HG02970 (cell line): Measurements from ENCODE around the gene PAQR8.
A peak's percentile ranks its signal among the peaks of the same experiment; 100 is the strongest.
"Not testable (repeated sequence)": the region's sequence is repeated elsewhere in the genome, so short reads cannot be mapped to it uniquely, and the experiment has no call there.

Experiments
- ATAC-seq: cut with Tn5 transposase; IDR thresholded peaks from one replicate; pipeline ENCODE4 v1.9.1; 2021; ENCODE audit warnings: mild to moderate bottlenecking, moderate library complexity, moderate number of reproducible peaks; ENCODE audit not compliant: unreplicated experiment, low FRiP score

The PAQR8 gene

DNA sequence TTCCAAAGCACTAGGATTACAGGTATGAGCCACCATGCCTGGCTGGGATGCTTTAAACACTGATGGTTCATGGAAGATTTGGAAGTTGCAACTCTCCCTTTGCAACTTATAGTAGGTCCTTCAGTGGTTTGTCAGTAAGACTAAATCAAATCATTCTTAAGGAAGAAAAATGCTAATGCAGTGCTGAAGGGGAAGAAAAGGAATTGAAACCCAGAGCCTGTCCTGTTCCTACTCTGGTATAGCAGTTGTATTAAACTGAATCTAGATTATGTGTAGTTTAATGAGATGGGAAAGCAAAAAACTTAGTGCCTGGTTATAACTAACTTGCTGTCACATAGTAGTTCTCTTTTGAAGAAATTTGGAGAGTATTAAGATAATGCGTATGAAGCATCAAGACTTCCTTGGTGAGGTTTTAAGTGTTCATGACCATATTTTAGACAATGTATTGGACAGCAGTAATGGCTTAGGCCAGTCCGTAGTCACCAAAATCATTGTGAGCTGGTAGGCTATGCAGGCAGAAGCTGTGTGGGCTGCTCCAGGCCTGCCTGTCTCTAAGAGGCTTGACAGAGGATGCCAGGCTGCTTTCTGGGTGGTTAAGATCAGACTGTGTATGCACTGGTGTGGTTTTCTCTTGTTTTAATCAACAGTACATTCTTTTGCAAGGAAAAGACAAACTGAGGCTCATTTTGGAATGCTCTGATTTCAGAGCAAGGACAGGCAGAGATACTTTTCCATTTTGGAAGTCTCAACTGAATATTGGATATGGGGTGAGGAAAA lies 14.0 kb downstream of the PAQR8 start:
- ATAC-seq = no peak

DNA sequence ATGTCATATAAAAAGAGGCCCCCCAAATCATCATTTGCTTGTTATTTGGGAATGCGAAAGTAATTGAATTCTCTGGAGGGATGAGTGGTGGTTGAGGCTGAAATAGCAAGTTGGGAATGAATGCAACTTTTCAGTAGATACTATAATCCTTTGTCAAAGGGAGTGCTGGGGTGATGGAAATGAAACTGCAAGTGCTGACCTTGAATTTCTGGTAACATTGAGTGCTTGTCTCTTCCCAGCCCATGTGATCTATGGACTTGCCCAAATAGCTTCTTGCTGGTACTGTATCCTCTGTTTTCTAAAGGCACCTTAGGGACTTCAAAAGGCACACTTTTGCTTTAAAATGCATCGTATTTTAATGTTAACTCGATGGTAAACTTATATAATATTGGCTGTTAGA lies 14.8 kb downstream of the PAQR8 start:
- no peak for ATAC-seq

DNA sequence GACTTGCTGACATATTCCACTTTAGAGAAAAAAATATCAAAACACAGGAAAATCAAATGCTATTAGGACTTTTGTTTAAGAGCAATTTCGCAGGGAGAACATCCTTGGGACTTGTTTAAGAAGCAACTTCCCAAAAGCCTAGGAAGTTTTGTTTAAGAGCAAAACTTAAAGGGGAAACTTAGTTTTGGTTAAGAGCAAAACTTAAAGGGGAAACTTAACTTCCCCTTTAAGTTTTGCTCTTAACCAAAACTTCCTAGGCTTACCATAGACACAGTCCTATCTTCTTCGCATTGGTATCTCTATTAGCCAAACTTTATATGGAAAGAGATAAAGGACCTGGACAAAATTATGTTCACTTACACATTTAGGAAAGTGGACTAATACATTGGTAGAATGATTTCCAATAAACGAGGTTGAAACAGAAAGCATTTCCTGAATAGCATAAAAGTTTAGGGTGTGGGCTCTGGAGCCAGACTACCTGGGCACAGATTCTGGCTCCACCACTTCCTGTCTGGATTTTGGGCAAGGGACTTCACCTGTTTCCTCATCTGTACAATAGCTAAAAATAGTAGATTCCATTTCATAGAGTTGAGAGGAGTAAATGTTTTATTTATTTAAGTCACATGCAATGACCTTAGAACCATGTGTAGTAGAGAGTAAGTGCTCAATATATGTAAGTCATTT lies 15.7 kb downstream of the PAQR8 start:
- ATAC-seq = no peak

DNA sequence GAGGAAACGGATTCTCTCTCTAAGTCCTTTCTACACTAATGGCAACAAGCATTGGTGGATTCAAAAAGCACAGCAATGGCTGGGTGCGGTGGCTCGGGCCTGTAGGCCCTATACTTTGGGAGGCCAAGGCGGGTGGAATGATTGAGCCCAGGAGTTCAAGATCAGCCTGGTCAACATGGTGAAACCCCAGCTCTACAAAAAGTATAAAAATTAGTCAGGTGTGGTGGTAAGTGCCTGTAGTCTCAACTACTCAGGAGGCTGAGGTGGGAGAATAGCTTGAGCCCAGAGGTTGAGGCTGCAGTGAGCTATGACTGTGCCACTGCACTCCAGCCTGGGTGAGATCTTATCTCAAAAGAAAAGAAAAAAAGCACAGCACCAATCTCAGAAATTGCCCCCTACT lies 19.3 kb downstream of the PAQR8 start:
- ATAC-seq = no peak

DNA sequence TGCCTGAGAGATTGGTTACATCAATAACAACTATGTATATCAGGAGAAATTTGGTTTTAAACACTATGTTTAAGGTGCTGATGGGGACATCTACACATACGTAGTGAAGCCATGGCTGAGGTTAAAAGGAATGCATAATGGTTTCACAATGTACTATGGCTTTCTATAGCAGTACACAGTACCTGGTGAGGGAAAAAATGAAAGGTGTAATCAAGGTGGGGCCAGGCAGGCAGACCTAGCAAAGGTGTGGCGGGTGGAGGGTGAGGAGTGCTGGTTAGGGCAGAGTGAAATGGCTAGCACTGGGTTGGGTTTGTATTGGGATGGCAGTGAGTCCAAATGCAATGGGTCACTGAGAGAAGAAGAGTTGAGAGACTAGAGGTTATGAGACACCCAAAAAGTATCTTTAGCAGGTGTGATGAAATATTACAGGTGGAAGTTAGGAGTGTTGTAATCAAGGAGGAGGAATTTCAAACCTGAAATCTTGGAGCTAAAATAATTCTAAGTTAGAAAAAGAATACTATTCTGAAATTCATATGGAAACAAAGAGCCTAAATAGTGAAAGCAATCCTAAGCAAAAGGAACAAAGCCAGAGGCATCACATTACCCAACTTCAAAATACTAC lies 22.3 kb downstream of the PAQR8 start:
- no peak for ATAC-seq

DNA sequence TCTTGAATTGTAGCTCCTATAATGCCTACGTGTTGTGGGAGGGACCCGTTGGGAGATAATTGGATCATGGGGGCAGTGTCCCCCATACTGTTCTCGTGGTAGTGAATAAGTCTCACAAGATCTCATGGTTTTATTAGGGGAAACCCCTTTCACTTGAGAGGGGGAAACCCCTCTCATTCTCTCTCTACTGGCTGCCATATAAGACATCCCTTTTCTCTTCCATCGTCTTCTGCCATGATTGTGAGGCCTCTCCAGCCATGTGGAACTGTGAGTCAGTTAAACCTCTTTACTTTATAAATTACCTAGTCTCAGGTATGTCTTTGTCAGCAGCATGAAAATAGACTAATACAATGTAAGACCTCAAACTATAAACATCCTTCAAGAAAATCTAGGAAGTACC lies 23.1 kb downstream of the PAQR8 start:
- no peak for ATAC-seq

DNA sequence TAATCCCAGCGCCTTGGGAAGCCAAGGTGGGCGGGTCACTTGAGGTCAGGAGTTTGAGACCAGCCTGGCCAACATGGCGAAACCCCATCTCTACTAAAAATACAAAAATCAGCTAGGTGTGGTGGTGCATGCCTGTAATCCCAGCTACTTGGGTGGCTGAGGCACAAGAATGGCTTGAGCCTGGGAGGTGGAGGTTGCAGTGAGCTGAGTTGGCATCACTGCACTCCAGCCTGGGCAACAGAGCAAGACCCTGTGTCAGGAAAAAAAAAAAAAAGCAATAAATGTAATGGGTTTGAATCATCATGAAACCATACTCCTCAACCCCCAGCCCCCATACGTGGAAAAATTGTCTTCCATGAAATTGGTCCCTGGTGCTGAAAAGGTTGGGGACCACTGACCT lies 26.2 kb downstream of the PAQR8 start:
- not testable (repeated sequence) for ATAC-seq

DNA sequence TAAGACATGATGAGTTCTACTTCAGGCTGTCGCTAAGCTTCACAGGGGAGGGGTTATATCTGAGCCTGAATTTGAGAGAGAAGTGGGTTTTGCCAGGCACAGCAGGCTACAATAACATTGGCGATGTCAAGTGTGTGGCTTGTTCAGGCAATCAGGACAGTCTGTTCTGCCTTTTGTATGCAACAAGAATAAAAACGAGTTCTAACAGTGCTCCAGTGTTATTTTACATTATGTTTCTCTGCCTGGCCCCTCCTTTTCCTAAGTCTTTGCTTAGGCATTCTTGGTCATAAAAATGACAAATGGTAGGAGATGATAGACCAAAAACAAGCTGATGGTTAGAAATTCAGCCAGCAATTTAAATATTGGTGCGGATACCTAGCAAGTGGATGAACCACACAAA lies 26.8 kb downstream of the PAQR8 start:
- no peak for ATAC-seq

DNA sequence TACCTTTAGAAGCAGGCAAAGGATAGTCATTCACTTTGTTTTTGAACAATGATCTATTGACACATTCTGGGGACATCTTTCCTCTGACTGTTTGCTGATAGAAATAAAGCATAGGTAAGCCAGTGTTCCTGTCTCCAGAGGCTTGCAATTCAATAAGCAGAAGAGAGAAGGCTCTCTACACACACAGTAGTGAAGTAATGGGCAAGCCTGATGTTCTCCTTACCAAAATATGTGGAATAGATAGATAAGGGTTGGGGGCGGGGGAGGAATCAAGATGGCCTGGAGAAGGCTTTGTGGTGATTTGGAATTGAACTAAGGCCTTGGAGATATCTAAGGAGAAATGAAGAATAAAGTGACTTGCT lies 27.3 kb downstream of the PAQR8 start:
- no peak for ATAC-seq

DNA sequence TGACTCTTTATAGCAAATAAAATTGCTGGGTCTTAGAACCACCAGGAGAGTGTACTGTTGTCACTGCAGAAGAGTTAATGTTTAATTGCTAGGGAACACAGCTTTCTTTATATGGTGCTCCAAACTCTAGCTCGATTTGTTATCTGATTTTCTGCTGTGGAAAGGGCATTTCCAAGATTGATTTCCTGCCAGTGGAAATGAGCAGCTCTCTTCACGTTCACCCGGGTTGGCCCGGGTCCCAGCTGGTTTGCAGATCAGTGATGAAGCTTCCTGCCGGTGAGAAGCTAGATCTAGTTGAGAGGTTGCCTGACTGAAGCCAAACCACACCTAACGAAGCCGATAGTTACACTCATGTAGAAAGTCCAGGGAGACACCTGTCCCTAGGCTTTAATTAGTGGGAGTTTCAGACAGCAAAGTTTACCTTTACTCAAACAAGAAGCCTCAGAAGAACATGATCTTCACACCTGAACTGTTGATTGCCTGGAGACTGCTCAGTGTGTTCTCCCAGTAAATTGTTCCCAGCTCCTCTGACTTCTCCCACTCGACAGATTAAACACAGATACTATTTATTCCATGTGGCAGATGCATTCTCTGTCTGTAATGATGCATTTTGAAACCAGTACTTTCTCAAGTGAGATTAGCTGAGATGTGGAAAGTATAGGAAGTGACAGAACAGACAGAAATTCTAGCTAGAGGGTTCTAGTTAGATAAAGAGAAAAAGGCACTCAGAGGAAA lies 27.8 kb downstream of the PAQR8 start:
- ATAC-seq = peak; percentile 51

DNA sequence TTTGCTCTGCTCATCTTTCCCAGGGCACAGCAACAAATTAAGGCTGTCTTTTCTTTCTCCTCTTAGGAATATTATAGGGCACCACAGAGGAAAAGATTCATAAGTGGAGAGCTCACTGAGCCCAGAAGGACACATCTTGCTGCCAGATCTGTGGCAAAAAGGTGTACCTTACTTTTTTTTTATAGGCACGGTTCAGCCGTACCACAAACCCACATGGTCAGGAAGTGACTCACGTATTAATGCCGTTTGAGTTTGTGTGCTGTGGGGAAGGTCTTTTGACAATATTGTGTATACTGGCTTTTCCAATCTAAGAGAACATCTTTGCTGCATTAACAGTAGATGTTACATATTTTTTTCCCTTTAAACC lies 28.4 kb downstream of the PAQR8 start:
- peak; percentile 34 for ATAC-seq

DNA sequence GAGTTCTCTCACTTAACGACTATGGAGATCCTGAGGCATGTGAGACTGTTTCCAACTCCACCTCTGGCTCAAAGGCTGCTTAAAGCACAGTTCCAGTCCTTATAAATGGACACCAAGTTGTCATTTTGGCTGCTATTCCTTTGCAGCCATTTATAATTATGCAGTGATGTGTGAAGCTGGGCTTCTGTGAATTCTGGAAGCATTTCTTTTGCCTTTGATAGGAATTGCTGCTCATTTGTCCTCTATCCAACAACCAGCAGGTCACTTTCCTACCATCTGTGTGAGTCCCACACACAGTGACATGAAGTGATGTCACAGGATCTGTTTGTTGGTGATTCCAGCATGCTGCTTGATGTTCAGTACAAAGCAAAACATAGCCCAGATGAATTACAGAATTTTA lies 29.6 kb downstream of the PAQR8 start:
- no peak for ATAC-seq

DNA sequence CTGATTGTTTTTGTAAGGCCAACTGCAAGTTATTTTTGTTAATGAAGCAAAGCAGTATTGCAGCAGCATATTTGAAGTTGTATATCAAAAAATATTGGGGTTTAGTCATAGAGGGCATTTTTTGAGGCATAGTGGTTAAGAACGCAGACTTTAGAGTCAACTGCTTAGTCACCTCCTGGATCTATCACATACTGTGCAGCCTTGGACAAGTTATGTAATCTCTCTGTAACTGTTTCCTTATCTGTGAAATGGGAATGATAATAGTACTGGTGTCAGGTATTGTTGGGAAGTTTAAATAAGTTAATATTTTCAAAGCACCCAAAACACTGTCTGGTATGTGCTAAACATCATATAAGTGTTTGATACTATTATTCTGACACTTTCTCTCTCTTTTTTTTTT lies 31.0 kb downstream of the PAQR8 start:
- no peak for ATAC-seq

DNA sequence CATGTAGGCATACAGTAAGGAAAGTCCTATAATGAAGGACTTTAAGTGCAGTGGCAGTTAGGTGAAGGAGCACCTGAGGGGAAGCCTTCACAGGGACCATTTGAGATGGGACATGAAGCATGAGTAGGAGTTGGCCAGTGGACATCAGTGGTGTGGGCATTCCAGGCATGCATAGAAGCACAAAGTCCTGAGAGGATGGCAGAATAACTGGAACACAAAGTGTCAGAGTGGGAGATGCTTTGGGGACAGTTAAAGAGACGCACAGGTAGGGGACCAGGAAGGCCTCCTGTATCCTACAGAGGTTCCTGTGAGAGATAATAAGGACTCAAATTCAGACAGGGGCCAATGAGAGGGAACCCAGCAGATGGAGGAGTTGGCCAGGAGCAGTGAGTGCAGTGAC lies 31.8 kb downstream of the PAQR8 start:
- ATAC-seq = peak; percentile 1

DNA sequence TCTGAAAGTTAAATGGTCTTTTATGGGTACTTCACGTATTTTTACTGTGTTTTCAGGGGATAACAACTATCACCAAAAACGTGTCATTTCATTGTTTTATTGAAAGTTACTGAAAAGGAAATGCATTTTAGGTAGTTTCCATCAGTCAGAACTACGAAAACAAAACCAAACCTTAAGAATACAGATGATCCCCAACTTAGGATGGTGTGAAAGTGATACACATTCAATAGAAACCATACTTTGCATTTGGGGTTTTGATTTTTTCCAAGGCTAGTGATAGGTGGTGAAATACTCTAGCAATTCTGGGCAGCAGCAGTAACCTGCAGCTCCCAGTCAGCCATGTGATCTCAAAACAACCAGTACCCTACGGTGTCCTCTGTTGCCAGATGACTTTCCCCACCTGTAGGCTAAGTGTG lies 32.3 kb downstream of the PAQR8 start:
- peak; percentile 44 for ATAC-seq

DNA sequence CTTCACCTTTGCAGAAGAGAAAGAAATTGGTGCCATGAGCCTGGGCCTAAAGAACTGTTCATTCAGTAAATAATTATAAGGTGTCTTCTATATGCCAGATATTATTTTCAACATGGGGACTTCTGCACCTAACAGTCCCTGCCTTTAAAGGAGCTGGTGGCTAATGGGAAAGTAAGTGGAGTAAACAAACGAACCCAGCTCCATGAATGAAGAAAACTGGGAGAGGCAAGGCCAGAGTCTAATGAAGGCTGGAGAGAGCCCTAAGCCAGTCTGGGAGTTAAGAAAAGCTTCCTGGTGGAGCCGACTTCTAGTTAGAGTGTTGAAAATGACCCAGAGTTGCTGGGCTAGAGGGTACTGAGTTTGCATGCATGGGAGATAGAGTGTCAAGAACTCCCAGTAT lies 34.0 kb downstream of the PAQR8 start:
- ATAC-seq = no peak

DNA sequence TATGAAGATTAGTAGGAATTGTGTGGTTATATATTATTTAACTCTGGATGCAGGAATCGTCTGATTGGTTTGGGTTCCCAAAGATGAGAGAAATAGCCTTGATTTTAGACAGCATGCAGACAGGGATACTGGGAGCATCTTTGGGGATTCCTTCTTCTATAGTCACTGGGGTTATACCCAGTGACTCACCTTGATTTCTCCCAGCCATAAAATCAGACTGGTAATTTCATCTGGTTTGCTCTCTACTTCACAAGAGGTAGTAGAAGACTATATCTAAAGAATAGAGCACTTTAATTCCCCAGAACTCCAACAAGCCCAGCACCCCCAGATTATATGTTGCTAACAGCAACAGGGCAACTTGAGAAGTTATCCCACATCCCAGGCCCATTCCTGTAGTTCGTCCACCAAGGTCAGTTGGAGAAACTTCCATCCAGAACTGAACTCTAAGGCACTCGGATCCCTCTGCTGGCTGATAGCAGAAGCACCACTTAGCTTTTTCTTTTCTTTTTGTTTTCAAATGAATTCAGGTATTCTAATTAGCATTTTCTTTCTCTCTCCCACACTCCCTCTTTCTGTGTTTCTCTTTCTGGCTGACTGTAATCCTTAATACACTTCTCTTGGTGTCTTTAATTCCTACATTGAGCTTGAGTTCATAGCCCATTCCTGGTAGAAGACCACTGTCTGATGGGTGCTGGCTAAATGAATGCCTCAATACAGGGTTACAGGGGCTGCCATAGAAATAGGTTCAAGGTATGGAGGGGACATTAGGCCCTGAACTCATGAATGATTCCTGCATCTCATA lies 37.8 kb downstream of the PAQR8 start:
- no peak for ATAC-seq

DNA sequence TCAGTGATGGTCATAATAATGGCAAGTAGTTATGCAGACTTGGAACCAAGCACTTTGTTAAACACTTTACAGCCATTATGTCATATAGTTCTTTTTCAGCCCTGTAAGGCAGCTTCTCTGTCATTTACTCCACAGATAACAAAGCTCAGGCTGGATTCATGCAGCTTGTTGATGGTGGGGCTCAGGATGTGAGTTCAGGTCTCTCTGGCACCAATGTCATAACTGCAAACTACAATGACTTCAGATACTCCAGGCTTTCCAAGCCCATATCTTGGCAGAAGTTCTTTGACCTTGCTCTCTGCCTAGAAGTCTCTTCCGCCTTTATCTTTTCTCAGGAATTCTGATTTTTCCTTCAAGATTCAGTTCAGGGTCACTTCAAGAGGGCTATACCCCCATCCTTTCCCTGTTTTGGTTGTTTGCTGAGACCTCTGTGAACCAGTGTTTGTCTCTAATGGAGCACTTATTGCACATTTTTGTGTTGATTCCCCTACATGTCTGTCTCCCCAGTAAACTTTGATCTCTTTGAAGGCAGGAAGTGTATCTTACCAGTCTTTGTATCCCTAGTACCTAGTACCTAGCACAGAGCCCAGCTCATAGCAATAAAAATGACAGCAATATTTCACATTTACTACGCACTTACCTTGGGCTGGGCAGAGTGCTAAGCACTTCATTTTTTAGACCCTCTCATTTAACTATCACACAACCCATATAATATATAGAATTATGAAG lies 38.5 kb downstream of the PAQR8 start:
- no peak for ATAC-seq

DNA sequence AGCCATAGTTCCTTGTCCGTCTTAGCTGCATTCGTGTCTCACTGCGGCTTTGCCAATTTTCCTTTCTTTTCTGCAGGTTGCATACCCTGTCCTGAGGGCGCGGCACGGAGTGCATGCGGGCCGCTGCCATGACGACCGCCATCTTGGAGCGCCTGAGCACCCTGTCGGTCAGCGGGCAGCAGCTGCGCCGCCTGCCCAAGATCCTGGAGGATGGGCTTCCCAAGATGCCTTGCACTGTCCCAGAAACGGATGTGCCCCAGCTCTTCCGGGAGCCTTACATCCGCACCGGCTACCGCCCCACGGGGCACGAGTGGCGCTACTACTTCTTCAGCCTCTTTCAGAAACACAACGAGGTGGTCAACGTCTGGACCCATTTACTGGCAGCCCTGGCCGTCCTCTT lies 41.1 kb downstream of the PAQR8 start:
- ATAC-seq = no peak

DNA sequence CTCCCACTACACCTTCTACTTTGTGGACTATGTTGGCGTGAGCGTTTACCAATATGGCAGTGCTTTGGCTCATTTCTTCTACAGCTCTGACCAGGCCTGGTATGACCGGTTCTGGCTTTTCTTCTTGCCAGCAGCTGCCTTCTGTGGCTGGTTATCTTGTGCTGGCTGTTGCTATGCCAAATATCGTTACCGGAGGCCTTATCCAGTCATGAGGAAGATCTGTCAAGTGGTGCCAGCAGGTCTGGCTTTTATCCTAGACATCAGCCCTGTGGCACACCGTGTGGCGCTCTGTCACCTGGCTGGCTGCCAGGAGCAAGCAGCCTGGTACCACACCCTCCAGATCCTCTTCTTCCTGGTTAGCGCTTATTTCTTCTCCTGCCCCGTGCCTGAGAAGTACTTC lies 41.7 kb downstream of the PAQR8 start:
- no peak for ATAC-seq
